Peyer's patch (tissue), 4 donors: ENCODE measurements around the gene TOM1L2.

Experiments
- CTCF ChIP-seq, 6 experiments: fragments of 450-650 bp in 4 of 6; fragments of 200-600 bp in 2 of 6; sonication (generic) in 1 of 6; IDR thresholded peaks; one replicate each; pipeline ENCODE4 v1.5.1; 2017 to 2019; ENCODE audit warnings: antibody characterized with exemption in 6 of 6, mild to moderate bottlenecking in 3 of 6, moderate library complexity in 1 of 6
- POLR2A ChIP-seq, 2 donors: fragments of 450-650 bp; IDR thresholded peaks; one replicate each; pipeline ENCODE4 v1.5.1; 2017; ENCODE audit warnings: antibody characterized with exemption in 2 of 2, mild to moderate bottlenecking in 2 of 2, moderate library complexity in 2 of 2

GRCh38 chr17:17811381-17812210 is 160.6 kb downstream of the TOM1L2 start:
- TF ChIP-seq CTCF (IDR thresholded peaks at IDR 0.05) (no peak), POLR2A (IDR thresholded peaks at IDR 0.05) (no peak)
